Upper lobe of left lung (tissue), 4 donors: ENCODE measurements around the gene APOF.

Experiments used
- EP300 ChIP-seq, 4 donors: sonication (generic); formaldehyde crosslinking; IDR thresholded peaks; one replicate each; pipeline ENCODE4 v1.5.1; 2017; ENCODE audit warnings: antibody characterized with exemption in 4 of 4, control low read depth in 2 of 4
- POLR2A ChIP-seq, 4 donors: fragments of 450-650 bp; IDR thresholded peaks; one replicate each; pipeline ENCODE4 v1.5.1; 2016 to 2017; ENCODE audit warnings: antibody characterized with exemption in 4 of 4, mild to moderate bottlenecking in 2 of 4
- POLR2AphosphoS5 ChIP-seq, 2 donors: sonication (generic); formaldehyde crosslinking; IDR thresholded peaks; one replicate each; pipeline ENCODE4 v1.5.1; 2017; ENCODE audit warnings: antibody characterized with exemption in 2 of 2
- TF ChIP-seq, protein P1 (sequence below), 6 experiments: fragments of 450-650 bp in 4 of 6; fragments of 200-600 bp in 2 of 6; sonication (generic) in 2 of 6; IDR thresholded peaks; one replicate each; pipeline ENCODE4 v1.5.1; 2016 to 2019; ENCODE audit warnings: antibody characterized with exemption in 6 of 6

DNA sequence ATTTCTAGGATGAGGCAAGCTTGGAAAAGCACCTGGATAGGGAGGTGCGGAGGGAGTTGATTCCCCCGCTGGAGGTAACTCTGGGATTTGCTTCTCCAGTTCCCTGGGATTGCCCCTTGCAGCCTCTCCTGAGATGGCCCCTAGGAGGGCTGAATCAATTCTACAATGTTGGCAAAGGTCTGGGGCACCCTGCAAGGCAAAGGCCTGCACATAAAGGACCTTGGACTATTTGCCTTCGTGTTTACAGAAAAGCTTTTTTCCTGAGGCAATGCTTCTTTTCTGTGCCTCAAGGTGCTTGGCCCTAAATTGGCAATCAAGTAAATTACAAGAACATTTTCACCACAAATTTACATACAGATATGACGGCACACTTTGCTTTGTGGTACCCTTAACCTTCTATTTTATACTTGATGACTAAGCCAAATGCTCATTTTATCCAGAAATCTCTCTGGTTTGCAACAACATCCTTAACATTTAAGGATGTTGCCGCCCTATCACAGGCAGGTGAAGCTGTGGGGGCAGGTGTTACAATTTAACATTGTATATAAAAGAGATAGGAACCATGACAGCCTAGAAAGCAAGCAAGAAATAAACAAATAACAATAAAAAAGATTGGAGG is 46.3 kb upstream of the APOF start:
- TF ChIP-seq POLR2A (IDR thresholded peaks at IDR 0.05): no peak
- no peak for TF ChIP-seq POLR2AphosphoS5 (IDR thresholded peaks at IDR 0.05)
- TF ChIP-seq, protein P1, sequence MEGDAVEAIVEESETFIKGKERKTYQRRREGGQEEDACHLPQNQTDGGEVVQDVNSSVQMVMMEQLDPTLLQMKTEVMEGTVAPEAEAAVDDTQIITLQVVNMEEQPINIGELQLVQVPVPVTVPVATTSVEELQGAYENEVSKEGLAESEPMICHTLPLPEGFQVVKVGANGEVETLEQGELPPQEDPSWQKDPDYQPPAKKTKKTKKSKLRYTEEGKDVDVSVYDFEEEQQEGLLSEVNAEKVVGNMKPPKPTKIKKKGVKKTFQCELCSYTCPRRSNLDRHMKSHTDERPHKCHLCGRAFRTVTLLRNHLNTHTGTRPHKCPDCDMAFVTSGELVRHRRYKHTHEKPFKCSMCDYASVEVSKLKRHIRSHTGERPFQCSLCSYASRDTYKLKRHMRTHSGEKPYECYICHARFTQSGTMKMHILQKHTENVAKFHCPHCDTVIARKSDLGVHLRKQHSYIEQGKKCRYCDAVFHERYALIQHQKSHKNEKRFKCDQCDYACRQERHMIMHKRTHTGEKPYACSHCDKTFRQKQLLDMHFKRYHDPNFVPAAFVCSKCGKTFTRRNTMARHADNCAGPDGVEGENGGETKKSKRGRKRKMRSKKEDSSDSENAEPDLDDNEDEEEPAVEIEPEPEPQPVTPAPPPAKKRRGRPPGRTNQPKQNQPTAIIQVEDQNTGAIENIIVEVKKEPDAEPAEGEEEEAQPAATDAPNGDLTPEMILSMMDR (IDR thresholded peaks at IDR 0.05): no peak
- no peak for TF ChIP-seq EP300 (IDR thresholded peaks at IDR 0.05)
